DOHH2 (cell line): Measurements from ENCODE around the gene MYLK3.

Source experiments
- CTCF ChIP-seq: fragments of 200-600 bp; sonication (generic); IDR thresholded peaks from one replicate; pipeline ENCODE4 v1.5.1; 2014; ENCODE audit warnings: antibody characterized with exemption, mild to moderate bottlenecking, low read depth, low read length; ENCODE audit not compliant: poor library complexity, severe bottlenecking
- EZH2phosphoT487 ChIP-seq: fragments of 200-600 bp; sonication (generic); IDR thresholded peaks from 2 replicates; pipeline ENCODE4 v1.6.1; 2017; ENCODE audit warnings: borderline replicate concordance, mild to moderate bottlenecking, antibody characterized with exemption, low read length, moderate library complexity, mixed read lengths

DNA sequence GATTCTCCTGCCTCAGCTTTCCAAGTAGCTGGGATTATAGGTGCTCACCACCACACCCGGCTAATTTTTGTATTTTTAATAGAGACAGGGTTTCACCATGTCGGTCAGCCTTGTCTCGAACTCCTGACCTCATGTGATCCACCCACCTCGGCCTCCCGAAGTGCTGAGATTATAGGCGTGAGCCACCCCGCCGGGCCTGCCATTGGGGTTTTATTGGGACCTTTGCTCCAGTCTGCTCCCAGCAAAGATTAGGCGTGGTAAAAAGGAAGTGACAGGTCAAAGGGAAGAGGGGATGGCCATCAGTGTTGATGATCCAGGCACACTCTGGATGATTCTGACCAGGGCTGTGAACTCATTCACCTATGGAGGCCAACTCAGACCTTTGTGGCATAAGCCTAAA lies 20.5 kb downstream of the MYLK3 start:
- TF ChIP-seq CTCF (no peak), EZH2phosphoT487 (no peak)
